Occipital lobe (tissue), 2 donors: ENCODE results near the gene PLS3. TPM values are rescaled to one million over a fixed set of nuclear protein-coding genes. Genes with fewer than 3 reads are reported as not detected.
"Not testable (repeated sequence)": the region's sequence is repeated elsewhere in the genome, so short reads cannot be mapped to it uniquely, and the experiment has no call there.

Experiments
- DNase-seq: peaks from one replicate; lab custom pipeline; 2025; lab: John Stamatoyannopoulos, UW
- total RNA-seq: library from RNA; depleted of rRNA; stranded (reverse); fragments of >200 nt; gene quantifications from one replicate; pipeline ENCODE4 v1.2.3, GENCODE V29; 2014

PLS3 gene, protein sequence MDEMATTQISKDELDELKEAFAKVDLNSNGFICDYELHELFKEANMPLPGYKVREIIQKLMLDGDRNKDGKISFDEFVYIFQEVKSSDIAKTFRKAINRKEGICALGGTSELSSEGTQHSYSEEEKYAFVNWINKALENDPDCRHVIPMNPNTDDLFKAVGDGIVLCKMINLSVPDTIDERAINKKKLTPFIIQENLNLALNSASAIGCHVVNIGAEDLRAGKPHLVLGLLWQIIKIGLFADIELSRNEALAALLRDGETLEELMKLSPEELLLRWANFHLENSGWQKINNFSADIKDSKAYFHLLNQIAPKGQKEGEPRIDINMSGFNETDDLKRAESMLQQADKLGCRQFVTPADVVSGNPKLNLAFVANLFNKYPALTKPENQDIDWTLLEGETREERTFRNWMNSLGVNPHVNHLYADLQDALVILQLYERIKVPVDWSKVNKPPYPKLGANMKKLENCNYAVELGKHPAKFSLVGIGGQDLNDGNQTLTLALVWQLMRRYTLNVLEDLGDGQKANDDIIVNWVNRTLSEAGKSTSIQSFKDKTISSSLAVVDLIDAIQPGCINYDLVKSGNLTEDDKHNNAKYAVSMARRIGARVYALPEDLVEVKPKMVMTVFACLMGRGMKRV
- total RNA-seq: 102 TPM

- peak; percentile 71 for DNase-seq
Measured at GRCh38 chrX:115560978-115561604, at the start of gene PLS3. TSS of gene PLS3 (plus strand) at chrX:115561174. CDS start at chrX:115610251, 49,077 bp downstream.

- no peak for DNase-seq
Measured at GRCh38 chrX:115518113-115518512, 42.9 kb upstream of the PLS3 start.

DNA sequence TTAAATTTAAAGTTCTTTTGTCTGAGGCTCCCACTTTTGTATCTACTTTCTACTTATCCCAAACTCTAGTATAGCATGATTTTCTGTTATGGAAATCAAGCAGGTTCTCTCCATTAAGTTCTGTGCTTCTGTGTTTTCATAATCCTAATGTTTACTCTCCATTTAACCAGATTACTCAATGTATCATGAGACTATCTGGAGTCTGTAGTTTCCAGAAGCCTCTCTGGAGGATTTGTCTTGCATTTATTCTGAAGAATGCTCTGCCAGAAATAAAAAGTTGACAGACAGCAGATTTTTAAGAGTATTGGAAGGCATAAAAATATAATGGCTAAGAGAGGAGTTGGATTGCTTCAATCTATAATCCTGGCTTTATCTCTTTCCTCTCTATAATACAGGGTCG is 39.2 kb upstream of the PLS3 start:
- no peak for DNase-seq

DNA sequence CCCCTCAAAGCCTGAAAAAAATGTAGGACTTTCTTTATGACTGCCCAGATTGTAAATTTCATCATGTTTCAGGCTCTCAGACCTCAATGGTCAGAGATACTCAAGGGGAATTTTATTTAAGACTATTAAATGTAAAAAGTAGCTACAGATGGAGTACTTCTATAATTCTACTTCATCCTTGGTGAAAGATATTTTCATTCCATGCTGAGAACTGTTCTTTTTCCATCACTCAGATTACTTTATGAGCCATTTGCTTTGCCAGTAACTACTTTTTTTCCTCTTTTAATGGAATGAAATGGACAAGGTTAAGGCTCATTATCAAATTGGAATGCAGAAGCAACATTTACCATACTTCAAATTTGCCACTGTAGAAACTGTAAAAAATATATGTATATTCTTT is 38.0 kb upstream of the PLS3 start:
- no peak for DNase-seq

- DNase-seq: no peak
Measured at GRCh38 chrX:115525486-115525885, 35.5 kb upstream of the PLS3 start.

DNA sequence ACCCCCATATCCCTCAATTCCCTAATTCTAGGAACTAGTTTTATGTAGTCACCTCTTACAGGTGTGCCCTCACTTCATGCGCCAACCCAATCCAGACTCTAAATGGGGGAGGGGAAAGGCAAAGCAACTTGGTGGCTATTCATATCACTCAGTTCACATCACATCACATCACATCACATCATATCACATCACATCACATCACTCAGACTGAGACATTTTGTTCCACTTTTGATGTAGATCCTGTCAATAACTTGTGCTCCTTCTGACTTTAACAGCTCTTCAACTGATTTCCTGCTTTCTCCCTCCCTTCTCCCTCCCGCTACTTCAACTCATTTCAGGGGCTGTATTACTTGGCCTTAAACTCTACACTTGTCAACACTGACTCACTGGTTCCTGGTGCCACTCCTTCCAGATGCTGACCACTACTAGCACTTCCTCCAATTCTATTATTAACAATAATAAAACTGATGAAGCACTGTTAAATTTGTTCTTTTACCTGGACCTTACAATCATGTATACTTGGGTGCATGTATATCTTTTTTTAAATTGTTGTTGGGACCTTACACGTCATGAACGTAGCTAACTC is 29.1 kb upstream of the PLS3 start:
- DNase-seq: no peak

DNA sequence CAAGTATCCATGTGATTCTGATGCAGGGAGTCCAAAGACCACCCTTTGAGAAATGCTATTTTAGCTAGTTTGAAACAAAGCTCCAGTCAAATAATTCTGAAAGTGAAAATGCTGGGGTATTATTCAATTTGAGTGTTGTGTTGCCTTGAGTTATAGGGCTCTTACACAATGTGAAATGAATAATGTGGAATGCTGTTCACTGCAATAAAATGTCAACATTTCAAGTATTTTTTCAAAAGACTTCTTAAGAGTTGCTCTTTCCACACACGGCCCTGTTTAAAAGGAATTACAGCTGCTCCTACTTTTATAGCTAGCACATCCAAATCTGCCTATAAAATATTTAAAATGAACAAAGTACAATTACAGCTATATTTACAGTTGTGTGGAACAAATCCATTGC is 27.5 kb upstream of the PLS3 start:
- no peak for DNase-seq

- no peak for DNase-seq
Measured at GRCh38 chrX:115534383-115534782, 26.6 kb upstream of the PLS3 start.

DNA sequence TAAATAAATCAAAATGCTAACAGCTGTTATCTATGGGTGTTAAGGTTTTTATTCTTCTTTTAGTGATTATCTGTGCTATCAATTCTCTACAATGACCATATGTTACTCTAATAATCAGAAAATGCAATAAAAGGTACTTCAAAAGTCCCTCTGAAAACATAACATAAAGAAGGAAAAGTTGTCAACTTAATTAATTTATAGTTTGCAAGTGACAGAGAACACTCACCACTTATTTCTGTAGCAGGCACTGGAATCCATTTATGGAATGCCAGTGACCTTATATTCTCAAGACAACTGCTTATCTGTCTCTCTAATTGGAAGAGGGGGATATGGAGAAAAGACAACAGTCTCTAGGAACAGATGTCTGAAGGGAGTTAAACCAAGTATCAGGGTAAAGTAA is 25.6 kb upstream of the PLS3 start:
- no peak for DNase-seq

GRCh38 chrX:115535844-115536243 is 25.1 kb upstream of the PLS3 start:
- DNase-seq: no peak

DNA sequence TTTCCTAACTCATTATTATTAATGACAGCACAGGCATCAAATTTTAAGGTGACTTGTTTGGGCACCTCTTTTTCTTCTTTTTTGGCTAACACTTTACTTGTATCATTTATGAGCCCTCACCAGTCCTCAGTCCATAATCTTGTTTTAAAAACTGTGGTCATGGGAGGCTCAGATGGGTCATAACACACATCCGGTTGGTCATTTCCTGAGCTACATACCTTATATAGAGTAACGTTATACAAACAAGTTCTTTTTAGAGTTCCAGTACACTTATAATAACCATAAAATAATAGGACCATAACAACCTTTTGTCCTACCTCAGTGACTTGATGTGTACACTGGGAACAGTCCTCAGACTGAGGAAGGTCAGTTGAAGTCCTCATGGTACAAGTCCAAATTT is 21.1 kb upstream of the PLS3 start:
- no peak for DNase-seq

GRCh38 chrX:115541045-115541444 is 19.9 kb upstream of the PLS3 start:
- DNase-seq: not testable (repeated sequence)

DNA sequence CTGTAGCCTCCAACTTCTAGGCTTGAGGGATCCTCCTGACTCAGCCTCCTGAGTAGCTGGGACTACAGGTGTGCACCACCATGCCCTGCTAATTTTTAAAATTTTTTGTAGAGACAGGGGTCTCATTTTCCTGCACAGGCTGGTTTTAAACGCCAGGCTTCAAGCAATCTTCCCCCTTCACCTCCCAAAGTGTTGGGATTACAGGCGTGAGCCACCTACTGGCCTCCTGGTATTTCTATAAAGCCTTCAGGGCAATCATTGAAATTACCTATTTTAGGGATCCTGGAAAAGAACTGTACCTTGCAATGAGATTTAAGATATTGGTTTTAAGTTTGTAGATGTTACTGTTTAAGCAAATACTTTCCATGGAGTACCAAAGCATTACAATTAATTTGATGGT is 13.5 kb upstream of the PLS3 start:
- no peak for DNase-seq

GRCh38 chrX:115549008-115549407 is 12.0 kb upstream of the PLS3 start:
- DNase-seq: no peak

GRCh38 chrX:115553171-115553570 is 7.8 kb upstream of the PLS3 start:
- no peak for DNase-seq

GRCh38 chrX:115559672-115560071 is 1.3 kb upstream of the PLS3 start:
- DNase-seq: no peak

GRCh38 chrX:115560211-115560977 is 580 bp upstream of the PLS3 start:
- no peak for DNase-seq

GRCh38 chrX:115561605-115562479 is 868 bp downstream of the PLS3 start:
- no peak for DNase-seq

DNA sequence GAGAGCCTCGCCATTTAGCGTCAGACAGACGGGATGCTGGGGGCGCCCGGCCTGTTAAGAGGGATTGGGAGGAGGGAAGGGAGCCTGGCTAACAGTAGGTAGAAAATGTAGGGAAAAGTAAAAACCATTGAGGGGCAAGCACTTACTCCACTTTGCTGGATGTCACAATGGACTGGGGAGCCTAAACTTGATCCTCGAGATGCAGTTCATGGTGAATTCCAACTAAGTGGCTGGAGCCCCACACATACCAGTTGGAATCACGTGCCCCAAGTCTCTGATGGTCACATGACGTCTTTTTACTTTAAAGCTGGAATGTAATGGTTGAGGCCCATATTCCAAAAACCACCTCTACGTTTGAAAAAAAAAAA is 1.5 kb downstream of the PLS3 start:
- DNase-seq: no peak

DNA sequence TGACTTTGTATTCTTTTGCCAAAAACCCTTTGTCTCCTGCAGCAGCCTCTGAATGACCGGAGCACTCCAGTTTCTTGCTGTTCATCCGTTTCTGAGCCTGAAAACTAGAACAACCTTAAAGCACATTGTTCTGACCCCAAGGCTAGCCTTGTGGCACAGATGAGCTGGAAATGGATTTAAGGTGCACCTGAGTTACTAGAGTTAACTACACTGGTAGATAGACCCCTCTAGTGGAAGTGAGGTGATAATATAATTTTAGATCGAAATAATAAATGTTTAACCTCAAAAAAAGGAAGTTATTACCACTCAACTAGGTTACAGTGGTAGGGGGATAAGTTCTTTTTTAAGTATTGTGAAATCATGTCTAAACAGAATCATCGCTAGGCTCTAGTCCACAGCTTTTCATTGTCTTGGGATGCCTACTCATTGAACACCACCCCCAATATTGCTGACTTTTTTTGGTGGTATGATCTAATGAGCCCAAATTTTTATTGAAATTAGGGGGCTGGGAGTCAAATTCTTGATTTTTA is 2.7 kb downstream of the PLS3 start:
- DNase-seq: no peak
